ENCODE data around the gene ARF1.

DNA sequence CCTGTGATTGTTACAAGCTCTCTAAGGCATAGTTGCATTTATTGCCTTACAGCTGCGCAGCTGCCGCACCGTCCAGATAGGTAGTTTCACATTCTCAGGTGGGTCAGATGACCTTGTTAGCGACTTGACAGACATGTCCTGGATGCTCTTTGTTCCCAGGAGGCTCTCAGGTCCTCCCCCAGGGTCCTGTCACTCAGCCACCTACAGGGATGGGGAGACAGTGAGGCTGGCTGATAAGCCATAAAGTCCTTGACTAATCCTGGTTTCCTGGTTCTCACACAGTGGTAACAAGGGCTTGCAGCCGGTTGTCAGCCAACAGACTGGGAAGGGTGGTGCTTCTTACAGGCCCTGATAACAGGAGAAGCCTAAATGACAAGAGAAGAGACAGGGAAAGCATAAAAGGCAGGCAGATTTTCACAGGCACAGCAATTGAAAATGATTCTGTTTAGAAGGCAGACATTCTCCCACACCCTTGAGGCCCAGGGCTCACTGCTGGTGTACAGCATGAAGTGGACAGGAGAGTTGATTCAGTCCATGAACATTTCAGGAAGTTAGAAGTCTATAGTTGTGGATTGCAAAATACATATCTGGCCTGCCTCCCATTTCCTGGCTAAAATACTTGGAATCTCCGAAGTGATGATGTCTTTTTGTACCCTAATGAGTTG is 2.9 kb downstream of the ARF1 start:
- TF ChIP-seq CTCF (IDR thresholded peaks at IDR 0.05) (no peak), CREM (CRISPR knock-in tag; IDR thresholded peaks at IDR 0.05) (no peak)
- TF ChIP-seq, protein P1, sequence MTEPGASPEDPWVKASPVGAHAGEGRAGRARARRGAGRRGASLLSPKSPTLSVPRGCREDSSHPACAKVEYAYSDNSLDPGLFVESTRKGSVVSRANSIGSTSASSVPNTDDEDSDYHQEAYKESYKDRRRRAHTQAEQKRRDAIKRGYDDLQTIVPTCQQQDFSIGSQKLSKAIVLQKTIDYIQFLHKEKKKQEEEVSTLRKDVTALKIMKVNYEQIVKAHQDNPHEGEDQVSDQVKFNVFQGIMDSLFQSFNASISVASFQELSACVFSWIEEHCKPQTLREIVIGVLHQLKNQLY (CRISPR knock-in tag; IDR thresholded peaks at IDR 0.05) = no peak
- TF ChIP-seq, protein P2, sequence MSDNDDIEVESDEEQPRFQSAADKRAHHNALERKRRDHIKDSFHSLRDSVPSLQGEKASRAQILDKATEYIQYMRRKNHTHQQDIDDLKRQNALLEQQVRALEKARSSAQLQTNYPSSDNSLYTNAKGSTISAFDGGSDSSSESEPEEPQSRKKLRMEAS (CRISPR knock-in tag; IDR thresholded peaks at IDR 0.05) = no peak

Measured in WTC11 (cell line).